Panc1 (cell line): ENCODE data around the gene MAPK14.
"Not testable (repeated sequence)": the region's sequence is repeated elsewhere in the genome, so short reads cannot be mapped to it uniquely, and the experiment has no call there.

ENCODE experiments used
- CTCF ChIP-seq: fragments of 450-650 bp; IDR thresholded peaks from 2 replicates; pipeline ENCODE4 v1.5.1; 2017; ENCODE audit warnings: mild to moderate bottlenecking
- POLR2AphosphoS5 ChIP-seq: IDR thresholded peaks from 2 replicates; pipeline ENCODE4 v1.6.1; 2012; ENCODE audit warnings: mild to moderate bottlenecking, low read depth, low read length, moderate library complexity
- SIN3A ChIP-seq: IDR thresholded peaks from 2 replicates; pipeline ENCODE4 v1.6.1; 2012; ENCODE audit warnings: low read depth, mild to moderate bottlenecking, low read length, moderate library complexity, borderline replicate concordance; ENCODE audit not compliant: insufficient read depth

- TF ChIP-seq CTCF, POLR2AphosphoS5, SIN3A: not testable (repeated sequence)
Observed at GRCh38 chr6:35988047-35988446, 39.6 kb upstream of the MAPK14 start.
